Measurements from ENCODE around the gene PDSS2. TPM values are rescaled to one million over a fixed set of nuclear protein-coding genes. Genes with fewer than 3 reads are reported as not detected.

The PDSS2 gene
- polyA plus RNA-seq, 3 donors, result 10.1 to 13.9 (median 13.3) TPM

DNA sequence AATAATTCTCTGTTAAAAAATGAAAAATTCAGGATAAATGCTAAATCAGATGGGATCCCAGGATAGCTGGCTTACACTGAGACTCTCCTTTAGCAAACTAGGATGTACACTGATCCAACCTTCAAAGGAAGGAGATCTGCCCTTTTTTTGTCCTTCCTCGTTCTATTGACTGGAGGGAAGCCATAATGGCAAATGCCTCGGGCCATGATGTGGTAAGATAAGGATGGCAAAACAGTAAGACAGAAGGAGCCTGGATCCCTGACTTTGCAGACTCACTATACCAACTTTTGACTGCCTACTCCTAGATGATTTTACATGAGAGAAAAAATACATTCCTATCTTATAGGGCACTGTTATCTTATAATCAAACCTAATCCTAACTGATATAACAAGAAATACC, 187.1 kb downstream of the PDSS2 start:
- no peak overlapping the region for H2AFZ ChIP-seq (ENCODE audit: insufficient read depth, low read depth, low read length, poor library complexity, severe bottlenecking)
- no peaks in the 10 kb centered on the region for H4K20me1 ChIP-seq (ENCODE audit: insufficient read depth, low read length)
- Mint-ChIP-seq H3K4me3 (no peak overlapping the region), H3K36me3 (peaks cover 8 to 10% of the 10 kb centered on the region in 2 donors), H3K27ac (peak overlapping the region in 1 of 7 donors; percentile 23), H3K4me1 (no peaks in the 10 kb centered on the region), H3K27me3 (ENCODE audit: low read depth in 3 of 3) (no peaks in the 10 kb centered on the region), H3K9me3 (no peaks in the 10 kb centered on the region)
- no peak for DNase-seq
- no peaks in the 10 kb centered on the region for H3K79me2 ChIP-seq (ENCODE audit: insufficient read depth, low read length)
- H3K4me2 ChIP-seq (replicated peaks; ENCODE audit: extremely low read depth, low read length, poor library complexity, severe bottlenecking), result no peak overlapping the region
- no peaks in the 10 kb centered on the region for H3K27me3 ChIP-seq (ENCODE audit: control insufficient read depth in 2 of 2, insufficient read depth in 2 of 2, low read length in 2 of 2)
- no CpG with 5 or more reads among the region's 2 CpGs for WGBS (ENCODE audit: insufficient coverage)
- no peak overlapping the region for H3K4me3 ChIP-seq (replicated peaks in 1 of 3; ENCODE audit: low read depth in 2 of 3, low read length in 3 of 3)
- H3K4me1 ChIP-seq (ENCODE audit: control insufficient read depth in 1 of 2, insufficient read depth in 2 of 2, low read length in 2 of 2), result no peaks in the 10 kb centered on the region
- intact Hi-C loops (cut with micrococcal nuclease), result no loop called here
- no peak overlapping the region for H3K9ac ChIP-seq (ENCODE audit: insufficient read depth, low read length, poor library complexity, severe bottlenecking)
- H3K36me3 ChIP-seq (replicated peaks in 1 of 2; ENCODE audit: control insufficient read depth in 1 of 2, insufficient read depth in 2 of 2, low read length in 2 of 2), result peaks cover 0 to 5% of the 10 kb centered on the region in 2 donors
- H3K9me3 ChIP-seq (replicated peaks in 1 of 2; ENCODE audit: control insufficient read depth in 1 of 2, insufficient read depth in 1 of 2, low read length in 2 of 2), result no peaks in the 10 kb centered on the region
- TF ChIP-seq, protein P1, sequence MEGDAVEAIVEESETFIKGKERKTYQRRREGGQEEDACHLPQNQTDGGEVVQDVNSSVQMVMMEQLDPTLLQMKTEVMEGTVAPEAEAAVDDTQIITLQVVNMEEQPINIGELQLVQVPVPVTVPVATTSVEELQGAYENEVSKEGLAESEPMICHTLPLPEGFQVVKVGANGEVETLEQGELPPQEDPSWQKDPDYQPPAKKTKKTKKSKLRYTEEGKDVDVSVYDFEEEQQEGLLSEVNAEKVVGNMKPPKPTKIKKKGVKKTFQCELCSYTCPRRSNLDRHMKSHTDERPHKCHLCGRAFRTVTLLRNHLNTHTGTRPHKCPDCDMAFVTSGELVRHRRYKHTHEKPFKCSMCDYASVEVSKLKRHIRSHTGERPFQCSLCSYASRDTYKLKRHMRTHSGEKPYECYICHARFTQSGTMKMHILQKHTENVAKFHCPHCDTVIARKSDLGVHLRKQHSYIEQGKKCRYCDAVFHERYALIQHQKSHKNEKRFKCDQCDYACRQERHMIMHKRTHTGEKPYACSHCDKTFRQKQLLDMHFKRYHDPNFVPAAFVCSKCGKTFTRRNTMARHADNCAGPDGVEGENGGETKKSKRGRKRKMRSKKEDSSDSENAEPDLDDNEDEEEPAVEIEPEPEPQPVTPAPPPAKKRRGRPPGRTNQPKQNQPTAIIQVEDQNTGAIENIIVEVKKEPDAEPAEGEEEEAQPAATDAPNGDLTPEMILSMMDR (IDR thresholded peaks at IDR 0.05), result no peak
- no peak overlapping the region for H3K27ac ChIP-seq (ENCODE audit: low read depth in 1 of 2, low read length in 2 of 2)

GRCh38 chr6:107271208-107271790, 188.1 kb downstream of the PDSS2 start:
- Histone ChIP-seq H2AFZ (ENCODE audit: insufficient read depth, low read depth, low read length, poor library complexity, severe bottlenecking) (no peak overlapping the region), H3K36me3 (replicated peaks in 1 of 2; ENCODE audit: control insufficient read depth in 1 of 2, insufficient read depth in 2 of 2, low read length in 2 of 2) (peaks cover 0 to 5% of the 10 kb centered on the region in 2 donors), H3K9me3 (replicated peaks in 1 of 2; ENCODE audit: control insufficient read depth in 1 of 2, insufficient read depth in 1 of 2, low read length in 2 of 2) (no peaks in the 10 kb centered on the region), H4K20me1 (ENCODE audit: insufficient read depth, low read length) (no peaks in the 10 kb centered on the region), H3K27me3 (ENCODE audit: control insufficient read depth in 2 of 2, insufficient read depth in 2 of 2, low read length in 2 of 2) (no peaks in the 10 kb centered on the region), H3K9ac (ENCODE audit: insufficient read depth, low read length, poor library complexity, severe bottlenecking) (no peak overlapping the region), H3K4me2 (replicated peaks; ENCODE audit: extremely low read depth, low read length, poor library complexity, severe bottlenecking) (no peak overlapping the region), H3K79me2 (ENCODE audit: insufficient read depth, low read length) (no peaks in the 10 kb centered on the region), H3K4me3 (replicated peaks in 1 of 3; ENCODE audit: low read depth in 2 of 3, low read length in 3 of 3) (no peak overlapping the region), H3K27ac (ENCODE audit: low read depth in 1 of 2, low read length in 2 of 2) (no peak overlapping the region), H3K4me1 (ENCODE audit: control insufficient read depth in 1 of 2, insufficient read depth in 2 of 2, low read length in 2 of 2) (no peaks in the 10 kb centered on the region)
- no peak for DNase-seq
- no peaks in the 10 kb centered on the region for H3K9me3 Mint-ChIP-seq
- intact Hi-C loops (cut with micrococcal nuclease), result no loop called here
- H3K4me1 Mint-ChIP-seq, result no peaks in the 10 kb centered on the region
- no peak overlapping the region for H3K4me3 Mint-ChIP-seq
- H3K27me3 Mint-ChIP-seq (ENCODE audit: low read depth in 3 of 3), result no peaks in the 10 kb centered on the region
- TF ChIP-seq, protein P1 (IDR thresholded peaks at IDR 0.05), result no peak
- H3K36me3 Mint-ChIP-seq, result peaks cover 8 to 10% of the 10 kb centered on the region in 2 donors
- H3K27ac Mint-ChIP-seq, result no peak overlapping the region
